H9 (cell line): ENCODE data around the gene WWC2. TPM values are rescaled to one million over a fixed set of nuclear protein-coding genes. Genes with fewer than 3 reads are reported as not detected.

Experiments
- DNase-seq: peaks from one replicate; pipeline ENCODE4 v3.0.0-alpha.2; 2017
- H2AFZ ChIP-seq: one replicate; pipeline ENCODE4 v1.6.1; 2013; ENCODE audit warnings: mild to moderate bottlenecking, low read length, control low read depth, moderate library complexity
- H2AK5ac ChIP-seq: 2 replicates; pipeline ENCODE4 v1.6.1; 2013; ENCODE audit warnings: low read length, control low read depth, mixed read lengths; ENCODE audit not compliant: insufficient read length
- H2BK120ac ChIP-seq: one replicate; pipeline ENCODE4 v1.6.1; 2013; ENCODE audit warnings: low read depth, mild to moderate bottlenecking, low read length, control low read depth, inconsistent platforms; ENCODE audit not compliant: poor library complexity, severe bottlenecking
- H2BK12ac ChIP-seq: 2 replicates; pipeline ENCODE4 v1.6.1; 2013; ENCODE audit warnings: low read length, control low read depth, mixed read lengths, low read depth; ENCODE audit not compliant: insufficient read length
- H2BK15ac ChIP-seq: 2 replicates; pipeline ENCODE4 v1.6.1; 2013; ENCODE audit warnings: low read depth, low read length, control low read depth
- H2BK20ac ChIP-seq: one replicate; pipeline ENCODE4 v1.6.1; 2013; ENCODE audit warnings: low read depth, mild to moderate bottlenecking, low read length, control low read depth, inconsistent platforms; ENCODE audit not compliant: poor library complexity, severe bottlenecking
- H2BK5ac ChIP-seq: 2 replicates; pipeline ENCODE4 v1.6.1; 2013; ENCODE audit warnings: low read length, control low read depth, mixed read lengths; ENCODE audit not compliant: insufficient read length
- H3K14ac ChIP-seq: 2 replicates; pipeline ENCODE4 v1.6.1; 2013; ENCODE audit warnings: low read length, control low read depth; ENCODE audit not compliant: insufficient read depth
- H3K18ac ChIP-seq: 2 replicates; pipeline ENCODE4 v1.6.1; 2013; ENCODE audit warnings: low read depth, mild to moderate bottlenecking, mixed read lengths, low read length, control low read depth; ENCODE audit not compliant: insufficient read length
- H3K23ac ChIP-seq: 2 replicates; pipeline ENCODE4 v1.6.1; 2013; ENCODE audit warnings: low read length, control low read depth, mixed read lengths, low read depth; ENCODE audit not compliant: insufficient read length
- H3K23me2 ChIP-seq: 2 replicates; pipeline ENCODE4 v1.6.1; 2013; ENCODE audit warnings: low read depth, mild to moderate bottlenecking, mixed read lengths, low read length, control low read depth; ENCODE audit not compliant: insufficient read length, poor library complexity, severe bottlenecking
- H3K27ac ChIP-seq: 2 replicates; pipeline ENCODE4 v1.5.1; 2013; ENCODE audit warnings: low read length, control low read depth, mixed read lengths, low read depth; ENCODE audit not compliant: insufficient read length
- H3K27me3 ChIP-seq: 2 replicates; pipeline ENCODE4 v1.6.1; 2013; ENCODE audit warnings: low read length, control low read depth, inconsistent platforms; ENCODE audit not compliant: insufficient read depth
- H3K4ac ChIP-seq: 2 replicates; pipeline ENCODE4 v1.6.1; 2013; ENCODE audit warnings: low read depth, mild to moderate bottlenecking, control low read depth, inconsistent platforms, low read length, moderate library complexity
- H3K4me1 ChIP-seq: 2 replicates; pipeline ENCODE4 v1.6.1; 2013; ENCODE audit warnings: low read length, control low read depth, inconsistent platforms; ENCODE audit not compliant: insufficient read depth
- H3K4me2 ChIP-seq: 2 replicates; pipeline ENCODE4 v1.6.1; 2013; ENCODE audit warnings: low read length, control low read depth, mixed read lengths; ENCODE audit not compliant: insufficient read length, insufficient read depth
- H3K56ac ChIP-seq: 2 replicates; pipeline ENCODE4 v1.6.1; 2013; ENCODE audit warnings: low read depth, mild to moderate bottlenecking, mixed read lengths, low read length, control low read depth; ENCODE audit not compliant: insufficient read length
- H3K79me1 ChIP-seq: 2 replicates; pipeline ENCODE4 v1.6.1; 2013; ENCODE audit warnings: low read depth, mild to moderate bottlenecking, moderate library complexity, low read length, control low read depth, inconsistent platforms; ENCODE audit not compliant: insufficient read depth, poor library complexity, severe bottlenecking
- H3K79me2 ChIP-seq: 2 replicates; pipeline ENCODE4 v1.6.1; 2013; ENCODE audit warnings: low read length, control low read depth, inconsistent platforms; ENCODE audit not compliant: insufficient read depth
- H3K9ac ChIP-seq: 2 replicates; pipeline ENCODE4 v1.6.1; 2013; ENCODE audit warnings: low read length, control low read depth, mixed read lengths; ENCODE audit not compliant: insufficient read length; ENCODE audit errors: extremely low read depth
- H3K9me3 ChIP-seq: one replicate; pipeline ENCODE4 v1.6.1; 2013; ENCODE audit warnings: low read depth, low read length, inconsistent platforms; ENCODE audit not compliant: control insufficient read depth
- H3T11ph ChIP-seq: one replicate; pipeline ENCODE4 v1.6.1; 2013; ENCODE audit warnings: mild to moderate bottlenecking, low read length, control low read depth, inconsistent platforms
- H4K20me1 ChIP-seq: one replicate; pipeline ENCODE4 v1.6.1; 2013; ENCODE audit not compliant: control insufficient read depth, insufficient read length, insufficient read depth
- H4K5ac ChIP-seq: 2 replicates; pipeline ENCODE4 v1.6.1; 2013; ENCODE audit warnings: low read depth, mild to moderate bottlenecking, mixed read lengths, low read length, control low read depth; ENCODE audit not compliant: insufficient read length
- H4K8ac ChIP-seq: replicated peaks from 2 replicates; pipeline ENCODE4 v1.6.1; 2013; ENCODE audit warnings: low read length, control low read depth, mixed read lengths, low read depth; ENCODE audit not compliant: insufficient read length
- H4K91ac ChIP-seq: 2 replicates; pipeline ENCODE4 v1.6.1; 2013; ENCODE audit warnings: low read depth, mild to moderate bottlenecking, moderate library complexity, mixed read lengths, low read length, control low read depth; ENCODE audit not compliant: insufficient read length
- H3K27ac Mint-ChIP-seq, 3 experiments: 2 replicates in 2 of 3; 3 replicates in 1 of 3; pipeline ENCODE4 v1.8.0; 2020 to 2021; ENCODE audit warnings: mixed read lengths in 3 of 3, mild to moderate bottlenecking in 1 of 3, moderate library complexity in 1 of 3
- H3K27me3 Mint-ChIP-seq: 2 replicates; pipeline ENCODE4 v1.8.0; 2021; ENCODE audit warnings: low read depth, mild to moderate bottlenecking, moderate library complexity, mixed read lengths
- H3K36me3 Mint-ChIP-seq, 3 experiments: 2 replicates in 2 of 3; 3 replicates in 1 of 3; pipeline ENCODE4 v1.8.0; 2020 to 2021; ENCODE audit warnings: low read depth in 3 of 3, mixed read lengths in 3 of 3; ENCODE audit not compliant: insufficient read depth in 1 of 3
- H3K4me1 Mint-ChIP-seq, 2 experiments: 2 replicates each; pipeline ENCODE4 v1.8.0; 2020; ENCODE audit warnings: mixed read lengths in 2 of 2
- H3K4me3 Mint-ChIP-seq, 2 experiments: 2 replicates in 1 of 2; 3 replicates in 1 of 2; pipeline ENCODE4 v1.8.0; 2020 to 2021; ENCODE audit warnings: mild to moderate bottlenecking in 2 of 2, mixed read lengths in 2 of 2, moderate library complexity in 1 of 2
- H3K9me3 Mint-ChIP-seq, 2 experiments: 2 replicates in 1 of 2; 3 replicates in 1 of 2; pipeline ENCODE4 v1.8.0; 2020; ENCODE audit warnings: mild to moderate bottlenecking in 2 of 2, mixed read lengths in 2 of 2, moderate library complexity in 1 of 2
- WGBS: extraction: QIAGEN DNeasy Blood & Tissue Kit; methylation state at CpG from one replicate; pipeline ENCODE4 v1.1.7; 2013; ENCODE audit warnings: missing lambda C conversion rate, low lambda C conversion rate, mixed read lengths; ENCODE audit not compliant: insufficient read length; ENCODE audit errors: extremely low coverage; 5-methylcytosine and 5-hydroxymethylcytosine counted together
- total RNA-seq: library from RNA; stranded (reverse); gene quantifications from 2 replicates; pipeline ENCODE4 v1.2.1, GENCODE V29; 2021
- TF ChIP-seq, protein P1 (sequence below): fragments of 200-600 bp; sonication (generic); conservative IDR thresholded peaks from 3 replicates; pipeline ENCODE4 v1.8.0; 2021; ENCODE audit warnings: antibody characterized with exemption, mild to moderate bottlenecking

WWC2 gene
- total RNA-seq, 1 experiment from 2014 or later: 106 TPM

DNA sequence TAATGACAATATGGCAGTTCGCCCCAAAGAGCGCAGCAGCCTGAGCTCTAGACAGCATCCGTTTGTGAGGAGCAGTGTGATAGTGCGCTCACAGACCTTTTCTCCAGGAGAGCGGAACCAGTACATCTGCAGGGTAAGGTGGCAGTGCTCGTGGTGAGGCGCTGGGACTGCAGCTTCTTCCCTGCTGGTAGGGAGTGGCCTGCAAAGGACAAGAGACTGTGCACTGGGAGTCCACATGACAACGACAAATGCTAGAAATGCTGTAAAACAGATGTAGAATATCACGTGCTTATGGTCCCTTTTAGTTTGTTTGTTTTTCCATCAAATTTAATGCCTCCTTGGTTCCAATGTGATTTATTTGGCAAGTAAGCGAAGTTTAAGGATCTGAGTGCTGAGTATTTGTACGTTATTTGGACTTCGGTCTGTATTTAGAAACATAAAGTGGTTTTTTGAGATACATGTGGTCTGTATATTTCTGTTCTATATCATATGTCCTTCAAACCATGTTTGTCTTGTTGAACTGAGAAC is 185.3 kb downstream of the WWC2 start:
- Histone ChIP-seq H2BK15ac (no peak overlapping the region), H4K20me1 (no peaks in the 10 kb centered on the region), H3T11ph (no peak overlapping the region), H2AK5ac (no peak overlapping the region), H4K91ac (no peak overlapping the region), H3K27ac (no peak overlapping the region), H3K4me1 (no peaks in the 10 kb centered on the region), H2BK5ac (no peak overlapping the region), H3K4me2 (no peak overlapping the region), H3K9me3 (no peaks in the 10 kb centered on the region), H3K23ac (no peak overlapping the region), H3K14ac (no peak overlapping the region), H3K79me2 (no peaks in the 10 kb centered on the region), H3K18ac (no peak overlapping the region), H3K9ac (no peak overlapping the region), H2BK120ac (no peak overlapping the region), H4K8ac (no peak overlapping the region), H2BK20ac (no peak overlapping the region), H3K4ac (no peak overlapping the region), H2AFZ (no peak overlapping the region), H2BK12ac (no peak overlapping the region), H3K23me2 (no peaks in the 10 kb centered on the region), H4K5ac (no peak overlapping the region), H3K56ac (no peak overlapping the region), H3K79me1 (no peaks in the 10 kb centered on the region), H3K27me3 (no peaks in the 10 kb centered on the region)
- Mint-ChIP-seq H3K27me3 (no peaks in the 10 kb centered on the region; the same call in 1 of the 2 replicates), H3K4me3 (no peak overlapping the region), H3K36me3 (peaks cover 52 to 78% (median 73%) of the 10 kb centered on the region in 3 experiments), H3K4me1 (no peaks in the 10 kb centered on the region), H3K9me3 (no peaks in the 10 kb centered on the region), H3K27ac (peak overlapping the region in 1 of 3 experiments; percentile 13; a peak in 1 of 7 replicates)
- no CpG with 5 or more reads among the region's 12 CpGs for WGBS
- DNase-seq: no peak
- TF ChIP-seq, protein P1, sequence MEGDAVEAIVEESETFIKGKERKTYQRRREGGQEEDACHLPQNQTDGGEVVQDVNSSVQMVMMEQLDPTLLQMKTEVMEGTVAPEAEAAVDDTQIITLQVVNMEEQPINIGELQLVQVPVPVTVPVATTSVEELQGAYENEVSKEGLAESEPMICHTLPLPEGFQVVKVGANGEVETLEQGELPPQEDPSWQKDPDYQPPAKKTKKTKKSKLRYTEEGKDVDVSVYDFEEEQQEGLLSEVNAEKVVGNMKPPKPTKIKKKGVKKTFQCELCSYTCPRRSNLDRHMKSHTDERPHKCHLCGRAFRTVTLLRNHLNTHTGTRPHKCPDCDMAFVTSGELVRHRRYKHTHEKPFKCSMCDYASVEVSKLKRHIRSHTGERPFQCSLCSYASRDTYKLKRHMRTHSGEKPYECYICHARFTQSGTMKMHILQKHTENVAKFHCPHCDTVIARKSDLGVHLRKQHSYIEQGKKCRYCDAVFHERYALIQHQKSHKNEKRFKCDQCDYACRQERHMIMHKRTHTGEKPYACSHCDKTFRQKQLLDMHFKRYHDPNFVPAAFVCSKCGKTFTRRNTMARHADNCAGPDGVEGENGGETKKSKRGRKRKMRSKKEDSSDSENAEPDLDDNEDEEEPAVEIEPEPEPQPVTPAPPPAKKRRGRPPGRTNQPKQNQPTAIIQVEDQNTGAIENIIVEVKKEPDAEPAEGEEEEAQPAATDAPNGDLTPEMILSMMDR: no peak
